Endodermal cell (in vitro differentiated cells): Measurements from ENCODE around the gene HESX1. TPM values are rescaled to one million over a fixed set of nuclear protein-coding genes. Genes with fewer than 3 reads are reported as not detected.

Experiments
- DNase-seq: peaks from one replicate; pipeline ENCODE4 v3.0.0-alpha.2; 2017
- H3K27ac ChIP-seq: 2 replicates; pipeline ENCODE4 v1.5.1; 2013; ENCODE audit warnings: mild to moderate bottlenecking, low read depth, low read length, moderate library complexity
- H3K27me3 ChIP-seq: 2 replicates; pipeline ENCODE4 v1.6.1; 2013; ENCODE audit warnings: mild to moderate bottlenecking, low read length, moderate library complexity; ENCODE audit not compliant: insufficient read depth, control insufficient read depth, poor library complexity, severe bottlenecking
- H3K36me3 ChIP-seq: 2 replicates; pipeline ENCODE4 v1.7.0; 2013; ENCODE audit warnings: mild to moderate bottlenecking, low read length, moderate library complexity; ENCODE audit not compliant: control insufficient read depth, insufficient read depth
- H3K4me1 ChIP-seq: one replicate; pipeline ENCODE4 v1.7.0; 2013; ENCODE audit warnings: low read length; ENCODE audit not compliant: control insufficient read depth, insufficient read depth
- H3K4me3 ChIP-seq: 2 replicates; pipeline ENCODE4 v1.5.1; 2013; ENCODE audit warnings: mild to moderate bottlenecking, low read length, moderate library complexity
- H3K9ac ChIP-seq: 2 replicates; pipeline ENCODE4 v1.6.1; 2013; ENCODE audit warnings: mild to moderate bottlenecking, low read length, moderate library complexity; ENCODE audit not compliant: poor library complexity, severe bottlenecking; ENCODE audit errors: extremely low read depth
- H3K9me3 ChIP-seq: 2 replicates; pipeline ENCODE4 v1.6.1; 2013; ENCODE audit warnings: mild to moderate bottlenecking, low read length, moderate library complexity; ENCODE audit not compliant: control insufficient read depth
- H3K27ac Mint-ChIP-seq: 2 replicates; pipeline ENCODE4 v1.8.0; 2020; ENCODE audit warnings: mixed read lengths
- H3K27me3 Mint-ChIP-seq: 2 replicates; pipeline ENCODE4 v1.8.0; 2021; ENCODE audit warnings: mild to moderate bottlenecking, mixed read lengths; ENCODE audit not compliant: insufficient read depth
- H3K36me3 Mint-ChIP-seq: 2 replicates; pipeline ENCODE4 v1.8.0; 2020; ENCODE audit warnings: low read depth, mixed read lengths
- H3K4me1 Mint-ChIP-seq: 2 replicates; pipeline ENCODE4 v1.8.0; 2020; ENCODE audit warnings: mixed read lengths
- H3K4me3 Mint-ChIP-seq: 2 replicates; pipeline ENCODE4 v1.8.0; 2020; ENCODE audit warnings: mild to moderate bottlenecking, moderate library complexity, mixed read lengths
- H3K9me3 Mint-ChIP-seq: 2 replicates; pipeline ENCODE4 v1.8.0; 2020; ENCODE audit warnings: mild to moderate bottlenecking, mixed read lengths
- CTCF ChIP-seq: fragments of 200-600 bp; sonication (generic); conservative IDR thresholded peaks from 2 replicates; pipeline ENCODE4 v1.5.0; 2021; ENCODE audit warnings: antibody characterized with exemption, mild to moderate bottlenecking
- WGBS, 2 experiments: methylation state at CpG; one replicate each; pipeline versions ENCODE4 v1.1.5 to v1.1.7; 2013; ENCODE audit warnings: missing lambda C conversion rate in 2 of 2, mixed read lengths in 1 of 2; ENCODE audit not compliant: insufficient coverage in 1 of 2, insufficient read length in 1 of 2; 5-methylcytosine and 5-hydroxymethylcytosine counted together
- total RNA-seq, 2 donors: library from RNA; stranded (reverse); fragmentation: NEBNext Ultra II Directional in 1 of 2; extraction: Animal tissue kit (Norgen Biotek cat#: 25700) in 1 of 2; gene quantifications; 2 replicates in 1 of 2; 3 replicates in 1 of 2; pipeline ENCODE4 v1.2.1, GENCODE V29; 2021

HESX1 gene
- total RNA-seq, 2 donors from 2014 or later: 3.8 to 8.0 TPM

- Histone ChIP-seq H3K9me3 (no peaks in the 10 kb centered on the region), H3K36me3 (no peaks in the 10 kb centered on the region), H3K4me1 (peaks cover 3% of the 10 kb centered on the region), H3K4me3 (no peak overlapping the region), H3K27ac (no peak overlapping the region), H3K9ac (no peak overlapping the region), H3K27me3 (no peaks in the 10 kb centered on the region)
- Mint-ChIP-seq H3K4me3 (no peak overlapping the region), H3K9me3 (no peaks in the 10 kb centered on the region), H3K27ac (no peak overlapping the region), H3K4me1 (peaks cover 8% of the 10 kb centered on the region), H3K36me3 (peaks cover 2% of the 10 kb centered on the region), H3K27me3 (no peaks in the 10 kb centered on the region)
- 33 to 68% methylated on average over 1 to 2 of the region's 2 CpGs for WGBS, 2 experiments
- peak; percentile 70 for TF ChIP-seq CTCF
- no peak for DNase-seq
Measured at GRCh38 chr3:57221883-57222282, 22.1 kb upstream of the HESX1 start.

DNA sequence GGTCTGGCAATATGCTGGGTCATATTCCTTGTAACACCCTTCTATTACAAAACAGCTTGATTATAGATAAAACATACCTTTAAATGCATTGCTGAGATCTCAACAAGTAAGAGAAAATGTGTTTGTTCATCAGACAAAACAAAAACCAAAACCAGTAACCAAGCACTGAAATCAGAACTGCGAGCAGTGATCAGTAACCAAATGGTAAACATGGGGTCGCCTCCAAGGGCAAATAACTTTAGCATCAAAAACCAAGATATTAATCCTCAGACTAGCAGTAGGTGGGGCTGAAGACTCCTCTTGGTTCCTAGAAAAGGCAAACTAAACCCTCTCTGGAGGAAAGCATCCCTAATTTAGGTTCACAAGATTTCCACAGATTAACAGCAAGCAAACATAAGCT lies 6.6 kb upstream of the HESX1 start:
- no peak overlapping the region for H3K4me3 Mint-ChIP-seq
- 94 to 100% methylated on average over 2 of the region's 2 CpGs for WGBS, 2 experiments

DNA sequence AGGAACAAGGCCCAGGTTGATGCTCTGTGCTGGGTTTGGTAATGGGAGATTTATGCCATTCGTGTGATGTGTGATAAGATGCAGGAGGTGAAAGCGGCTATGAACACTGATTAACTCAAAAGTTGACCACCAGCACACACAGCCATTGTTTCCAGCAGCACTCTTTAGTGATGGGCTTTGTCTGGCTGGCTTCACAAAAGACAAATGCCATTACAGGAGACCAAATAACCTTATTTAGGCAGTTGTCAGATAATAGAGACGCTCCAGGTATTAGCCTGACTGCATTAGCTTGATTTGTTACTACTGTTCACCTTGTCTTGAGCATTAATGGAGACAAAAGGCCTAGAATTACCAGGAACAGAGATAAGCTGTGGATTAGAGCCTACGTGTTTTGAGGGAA lies 5.1 kb downstream of the HESX1 start:
- Mint-ChIP-seq H3K27ac (peak overlapping the region; percentile 45), H3K36me3 (no peaks in the 10 kb centered on the region), H3K27me3 (peaks cover 5% of the 10 kb centered on the region), H3K4me3 (no peak overlapping the region), H3K4me1 (peaks cover 17% of the 10 kb centered on the region), H3K9me3 (no peaks in the 10 kb centered on the region)
- Histone ChIP-seq H3K4me3 (no peak overlapping the region), H3K36me3 (no peaks in the 10 kb centered on the region), H3K27me3 (peaks cover 22% of the 10 kb centered on the region), H3K9ac (no peak overlapping the region), H3K9me3 (no peaks in the 10 kb centered on the region), H3K27ac (no peak overlapping the region), H3K4me1 (peaks cover 5% of the 10 kb centered on the region)
- TF ChIP-seq CTCF: no peak
- WGBS, 2 experiments: 44 to 80% methylated on average over 2 to 4 of the region's 4 CpGs
- DNase-seq: no peak

More for the DNA sequence above, 6.6 kb upstream of the HESX1 start:
- H3K4me1 Mint-ChIP-seq: peaks cover 1% of the 10 kb centered on the region
- Histone ChIP-seq H3K4me1 (no peaks in the 10 kb centered on the region), H3K4me3 (no peak overlapping the region), H3K9me3 (no peaks in the 10 kb centered on the region), H3K27ac (no peak overlapping the region), H3K27me3 (peaks cover 1% of the 10 kb centered on the region), H3K9ac (no peak overlapping the region), H3K36me3 (no peaks in the 10 kb centered on the region)
- H3K9me3 Mint-ChIP-seq: no peaks in the 10 kb centered on the region
- peaks cover 2% of the 10 kb centered on the region for H3K27me3 Mint-ChIP-seq
- TF ChIP-seq CTCF: no peak
- no peak for DNase-seq
- no peaks in the 10 kb centered on the region for H3K36me3 Mint-ChIP-seq
- no peak overlapping the region for H3K27ac Mint-ChIP-seq
